DLD1 (cell line): ENCODE measurements around the gene PIGB.
"Not testable (repeated sequence)": the region's sequence is repeated elsewhere in the genome, so short reads cannot be mapped to it uniquely, and the experiment has no call there.

ENCODE experiments used
- in situ Hi-C: cut with HindIII; loops from 2 replicates; pipeline ENCODE4 v1.10.0; 2017; ENCODE audit warnings: low sequenced_read_pairs

Gene PIGB

DNA sequence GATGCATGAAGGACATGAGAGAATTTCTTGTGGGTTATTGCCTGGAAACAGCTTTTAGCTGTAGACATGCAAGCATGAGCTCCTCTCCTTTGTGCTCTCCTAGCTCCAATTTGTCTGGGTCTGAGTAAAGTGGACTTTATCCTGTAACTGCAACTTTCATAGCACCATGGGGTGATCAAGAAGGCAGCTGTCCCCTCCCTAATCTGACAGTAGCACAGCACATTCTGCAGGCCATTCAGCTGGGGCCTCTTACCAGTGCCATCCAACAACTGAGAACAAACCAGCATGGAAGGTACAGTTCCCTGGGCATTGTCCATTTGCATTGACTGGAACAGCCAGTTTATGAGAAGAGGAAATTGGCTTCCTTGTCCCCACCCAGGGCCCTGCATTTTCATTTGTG is 21.7 kb upstream of the PIGB start:
- in situ Hi-C loops = no loop called here

GRCh38 chr15:55302801-55303200 is 16.2 kb upstream of the PIGB start:
- in situ Hi-C loops = not testable (repeated sequence)

GRCh38 chr15:55319537-55320237 is 665 bp downstream of the PIGB start:
- in situ Hi-C loops = no loop called here

DNA sequence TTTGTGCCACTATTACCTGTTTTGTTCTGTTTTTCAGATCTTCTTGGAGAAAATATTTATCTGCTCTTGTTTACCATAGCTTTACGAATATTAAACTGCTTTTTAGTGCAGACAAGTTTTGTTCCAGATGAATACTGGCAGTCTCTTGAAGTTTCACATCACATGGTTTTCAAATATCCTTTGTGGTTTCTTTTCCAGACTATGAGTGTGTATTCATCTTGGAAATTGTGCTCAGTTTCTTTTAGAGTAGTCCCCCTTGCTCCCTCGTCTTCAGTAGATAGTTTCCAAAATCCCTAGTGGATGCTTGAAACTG is 1.2 kb downstream of the PIGB start:
- in situ Hi-C loops = no loop called here

DNA sequence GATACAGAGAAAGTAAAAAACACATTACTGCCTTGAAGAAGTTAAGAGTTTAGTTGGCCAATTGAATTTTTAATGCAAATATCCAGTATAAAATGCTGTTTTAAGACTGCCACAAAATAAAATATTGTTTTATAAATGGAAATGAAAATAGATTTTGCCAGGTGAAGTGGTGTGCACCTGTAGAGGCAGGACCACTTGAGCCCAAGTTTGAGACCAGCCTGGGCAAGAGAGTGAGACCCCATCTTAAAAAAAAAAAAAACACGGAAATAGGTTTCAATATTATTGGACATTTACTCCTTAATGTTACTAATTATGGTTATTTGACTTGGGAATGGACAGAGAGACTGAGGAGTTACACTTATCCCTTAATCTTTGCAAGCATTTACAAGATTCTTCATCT is 1.9 kb downstream of the PIGB start:
- in situ Hi-C loops = no loop called here

DNA sequence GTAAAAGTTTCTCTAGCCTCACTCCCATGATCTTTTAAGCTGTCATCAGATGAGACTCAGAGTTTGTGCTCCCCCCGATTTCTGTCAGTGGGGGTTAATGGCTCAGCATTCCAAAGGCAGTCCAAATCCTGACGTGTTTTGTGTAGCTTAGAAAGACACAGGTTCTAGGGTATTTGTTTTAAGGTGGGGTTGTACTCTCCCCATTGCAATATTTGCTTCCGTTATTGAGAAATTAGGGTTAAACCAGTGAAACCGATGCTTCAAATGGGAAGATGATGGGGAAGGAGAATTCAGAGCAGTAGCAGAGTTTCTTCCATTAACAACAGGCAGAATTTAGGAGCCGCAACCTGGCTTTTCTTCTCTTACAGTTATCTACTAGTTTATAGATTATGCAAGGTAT is 3.4 kb downstream of the PIGB start:
- in situ Hi-C loops = no loop called here

- in situ Hi-C loops = no loop called here
Observed at GRCh38 chr15:55327387-55327786, 8.4 kb downstream of the PIGB start.

- in situ Hi-C loops = no loop called here
Observed at GRCh38 chr15:55334371-55334770, 15.3 kb downstream of the PIGB start.

GRCh38 chr15:55334997-55335396 is 16.0 kb downstream of the PIGB start:
- in situ Hi-C loops = no loop called here

- in situ Hi-C loops = no loop called here
Observed at GRCh38 chr15:55337160-55337559, 18.1 kb downstream of the PIGB start.

DNA sequence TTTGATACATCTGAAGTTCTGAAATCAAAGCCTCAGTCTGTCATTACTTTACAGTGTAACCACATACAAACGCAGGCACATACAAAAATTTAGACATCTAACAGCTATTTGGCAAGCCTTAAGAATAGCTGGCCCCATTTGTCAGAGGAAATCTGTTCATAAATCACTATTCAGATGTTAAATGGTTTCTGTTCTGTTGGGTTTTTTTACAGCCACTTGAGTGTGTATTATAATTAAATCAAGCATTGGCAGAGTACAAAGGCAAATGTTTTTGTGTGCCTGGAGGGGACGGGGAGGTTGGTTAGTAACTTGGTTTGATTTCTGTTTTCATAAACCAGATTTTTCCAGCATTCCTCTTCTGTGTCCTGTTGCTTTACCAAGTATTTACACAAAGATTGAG is 24.1 kb downstream of the PIGB start:
- in situ Hi-C loops = no loop called here

DNA sequence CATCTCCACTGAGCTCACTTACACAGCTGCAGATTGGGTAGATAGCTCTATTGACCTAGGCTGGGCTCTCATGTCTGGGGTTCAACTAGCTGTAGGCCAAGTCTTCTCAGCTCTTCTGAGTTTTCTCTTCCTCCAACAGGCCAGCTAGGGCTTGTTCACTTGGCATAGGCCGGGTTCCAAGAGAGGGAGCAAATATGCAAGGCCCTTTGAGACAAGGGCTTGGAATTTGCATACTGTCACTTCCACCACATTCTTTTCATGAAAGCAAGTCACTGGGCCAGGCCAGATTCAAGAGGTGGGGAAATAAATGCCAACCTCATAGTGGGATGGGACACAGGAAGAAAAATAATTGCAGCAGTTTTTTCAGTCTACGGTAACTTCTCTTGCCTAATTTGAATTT is 25.2 kb downstream of the PIGB start:
- in situ Hi-C loops = no loop called here

DNA sequence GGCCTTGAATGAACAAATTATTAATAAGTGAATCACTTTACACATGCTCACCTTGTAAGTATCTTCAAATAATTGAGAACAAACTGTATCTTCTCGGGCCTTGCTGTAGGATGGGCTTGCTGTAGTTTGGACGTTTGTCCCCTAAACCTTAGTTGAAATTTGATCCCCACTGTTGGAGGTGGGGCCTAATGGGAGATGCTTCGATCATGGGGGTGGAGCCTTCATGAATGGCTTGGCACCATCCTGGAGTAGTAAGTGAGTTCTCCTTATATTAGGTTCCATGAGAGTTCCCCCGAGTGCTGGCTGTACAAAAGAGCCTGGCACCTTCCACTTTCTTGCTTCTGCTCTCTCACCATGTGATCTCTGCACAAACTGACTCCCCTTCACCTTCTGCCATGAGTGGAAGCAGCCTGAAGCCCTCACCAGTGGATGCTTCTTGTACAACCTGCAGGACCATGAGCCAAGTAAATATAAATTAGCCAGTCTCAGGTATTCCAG is 29.3 kb downstream of the PIGB start:
- in situ Hi-C loops = no loop called here

- in situ Hi-C loops = no loop called here
Observed at GRCh38 chr15:55349282-55349681, 30.3 kb downstream of the PIGB start.

- in situ Hi-C loops = no loop called here
Observed at GRCh38 chr15:55353025-55353424, 34.0 kb downstream of the PIGB start.

GRCh38 chr15:55356985-55357585 is 38.1 kb downstream of the PIGB start:
- in situ Hi-C loops = no loop called here

DNA sequence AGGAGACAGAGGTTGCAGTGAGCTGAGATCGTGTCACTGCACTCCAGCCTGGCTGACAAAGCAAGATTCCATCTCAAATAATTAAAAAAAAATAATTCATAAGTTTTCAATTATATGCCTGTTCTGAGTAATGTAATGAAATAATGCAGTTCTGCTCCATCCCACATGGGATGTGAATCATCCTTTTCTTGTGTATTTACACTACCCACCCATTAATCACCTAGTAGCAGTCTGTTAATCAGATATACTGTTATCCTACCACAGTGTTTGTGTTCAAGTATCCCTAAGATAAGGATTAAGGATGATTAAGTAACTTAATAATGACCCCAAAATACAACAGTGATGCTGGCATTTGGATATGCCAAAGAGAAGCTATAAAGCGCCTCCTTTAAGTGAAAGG is 38.8 kb downstream of the PIGB start:
- in situ Hi-C loops = no loop called here

GRCh38 chr15:55358471-55358870 is 39.4 kb downstream of the PIGB start:
- in situ Hi-C loops = no loop called here

GRCh38 chr15:55360256-55360655 is 41.2 kb downstream of the PIGB start:
- in situ Hi-C loops = no loop called here

DNA sequence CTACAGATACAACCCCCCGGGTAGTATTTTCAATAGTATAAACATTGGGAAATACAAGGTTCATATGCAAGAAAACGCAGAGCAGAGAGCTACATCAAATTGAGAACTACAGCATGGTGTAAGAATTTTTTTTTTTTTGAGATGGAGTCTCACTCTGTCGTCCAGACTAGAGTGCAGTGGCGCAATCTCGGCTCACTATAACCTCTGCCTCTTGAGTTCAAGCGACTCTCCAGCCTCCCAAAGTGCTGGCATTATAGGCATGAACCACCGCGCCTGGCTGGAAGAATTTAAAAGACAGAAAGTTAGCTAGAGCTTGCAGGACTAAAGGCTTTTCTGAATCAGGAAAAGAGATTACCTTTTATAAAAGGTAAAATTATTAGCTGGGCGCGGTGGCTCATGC is 42.0 kb downstream of the PIGB start:
- in situ Hi-C loops = no loop called here

DNA sequence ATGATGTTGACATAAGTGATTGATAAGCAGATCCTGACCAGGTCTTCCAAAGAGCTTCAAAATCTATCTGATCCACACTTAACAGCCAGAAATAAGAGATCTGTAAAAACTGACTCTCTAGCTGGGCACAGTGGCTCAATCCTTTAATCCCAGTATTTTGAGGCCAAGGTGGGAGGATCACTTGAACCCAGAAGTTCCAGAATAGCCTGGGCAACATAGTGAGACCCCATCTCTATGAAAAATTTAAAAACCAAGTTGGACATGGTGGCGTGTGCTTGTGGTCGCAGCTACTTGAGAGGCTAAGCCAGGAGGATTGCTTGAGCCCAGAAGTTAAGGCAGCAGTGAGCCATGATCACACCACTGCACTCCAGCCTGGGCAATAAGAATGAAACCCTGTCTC is 43.6 kb downstream of the PIGB start:
- in situ Hi-C loops = no loop called here

DNA sequence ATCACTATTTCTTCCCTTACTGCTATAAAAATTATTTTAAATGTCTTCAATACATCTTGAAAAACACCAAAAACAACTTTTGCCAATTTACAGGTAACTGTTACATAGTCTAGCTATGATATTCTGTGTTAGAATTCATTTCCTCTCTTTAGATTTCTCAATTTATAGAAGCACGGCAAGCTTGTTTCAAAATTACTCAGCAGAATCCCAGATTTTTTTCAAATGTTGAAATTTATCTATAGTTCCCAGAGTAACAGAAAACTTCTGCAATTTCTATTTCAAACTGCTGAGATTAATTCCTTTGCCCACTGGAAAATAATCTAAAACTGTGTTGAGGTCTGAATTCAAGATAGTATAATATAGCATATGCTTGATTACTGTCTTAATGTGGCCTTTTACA is 48.0 kb downstream of the PIGB start:
- in situ Hi-C loops = no loop called here
